Skin epidermis (tissue), 12 donors: ENCODE measurements around the gene AKAP7.
"Not testable (repeated sequence)": the region's sequence is repeated elsewhere in the genome, so short reads cannot be mapped to it uniquely, and the experiment has no call there.

Source experiments
- H3K27ac ChIP-seq, 21 experiments: fragments of 200-600 bp; sonication (generic) in 11 of 21; one replicate each; pipeline ENCODE4 v1.5.0; 2020; ENCODE audit warnings: mild to moderate bottlenecking in 3 of 21, inconsistent platforms in 2 of 21, moderate library complexity in 2 of 21
- H3K4me3 ChIP-seq, 7 experiments: fragments of 200-600 bp; sonication (generic) in 2 of 7; one replicate each; pipeline ENCODE4 v1.5.0; 2020; ENCODE audit warnings: inconsistent platforms in 2 of 7, mild to moderate bottlenecking in 2 of 7, moderate library complexity in 1 of 7

The AKAP7 gene

DNA sequence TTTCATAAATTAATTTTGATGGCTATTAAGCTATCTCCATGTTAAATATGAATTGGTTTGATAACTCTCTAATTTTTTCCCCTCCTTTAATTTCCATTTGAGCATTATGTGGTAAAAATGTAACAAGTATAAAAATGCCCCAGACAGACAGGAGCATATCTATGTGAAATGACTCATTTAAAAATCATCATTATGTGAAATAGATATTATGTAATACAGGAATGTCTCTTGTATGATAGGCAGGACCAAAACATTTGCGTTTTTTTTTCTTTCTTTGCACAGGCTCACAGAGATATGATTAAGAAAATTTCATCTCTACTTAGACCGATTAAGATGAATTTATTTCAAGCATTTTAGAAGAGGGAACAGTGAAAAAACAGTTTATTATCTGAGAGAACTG is 95.8 kb downstream of the AKAP7 start:
- H3K27ac ChIP-seq = no peak overlapping the region
- H3K4me3 ChIP-seq = no peak overlapping the region

DNA sequence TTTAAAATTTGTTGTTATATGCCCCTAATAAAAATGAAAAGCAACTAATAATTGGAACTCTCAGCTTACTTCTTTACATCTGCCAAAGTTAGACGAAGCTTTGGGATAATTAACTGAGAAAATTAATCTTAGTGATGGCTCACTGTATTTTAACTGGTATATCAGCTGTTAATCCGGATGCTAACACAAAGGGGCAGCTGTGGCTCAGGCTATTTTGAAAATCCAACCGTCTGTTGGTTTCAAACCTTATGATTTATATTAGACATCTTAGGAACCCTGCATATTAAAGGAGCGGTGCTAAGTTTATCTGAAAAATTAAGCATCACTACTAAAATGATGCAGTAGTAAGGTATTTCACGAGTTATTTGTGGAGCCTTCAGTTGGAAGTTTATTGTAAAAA is 96.6 kb downstream of the AKAP7 start:
- Histone ChIP-seq H3K27ac (no peak overlapping the region), H3K4me3 (no peak overlapping the region)

DNA sequence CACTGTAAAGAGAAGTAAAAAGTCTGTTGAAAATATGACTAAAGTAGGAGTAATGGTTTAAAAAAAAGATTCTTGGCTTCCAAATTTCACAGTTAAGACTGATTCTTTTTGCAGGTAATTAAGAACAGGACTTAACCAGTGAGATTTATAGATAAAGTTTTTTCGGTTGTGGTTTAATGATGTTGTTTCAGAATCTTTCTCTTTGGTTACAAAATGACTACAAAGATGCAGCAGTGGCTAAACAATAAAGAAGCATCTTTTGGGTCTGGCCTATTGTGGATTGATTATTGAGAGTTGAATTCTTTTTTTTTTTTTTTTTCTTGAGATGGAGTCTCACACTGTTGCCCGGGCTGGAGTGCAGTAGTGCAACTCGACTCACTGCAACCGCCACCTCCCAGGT is 109.7 kb downstream of the AKAP7 start:
- H3K27ac ChIP-seq = no peak overlapping the region
- H3K4me3 ChIP-seq = no peak overlapping the region

DNA sequence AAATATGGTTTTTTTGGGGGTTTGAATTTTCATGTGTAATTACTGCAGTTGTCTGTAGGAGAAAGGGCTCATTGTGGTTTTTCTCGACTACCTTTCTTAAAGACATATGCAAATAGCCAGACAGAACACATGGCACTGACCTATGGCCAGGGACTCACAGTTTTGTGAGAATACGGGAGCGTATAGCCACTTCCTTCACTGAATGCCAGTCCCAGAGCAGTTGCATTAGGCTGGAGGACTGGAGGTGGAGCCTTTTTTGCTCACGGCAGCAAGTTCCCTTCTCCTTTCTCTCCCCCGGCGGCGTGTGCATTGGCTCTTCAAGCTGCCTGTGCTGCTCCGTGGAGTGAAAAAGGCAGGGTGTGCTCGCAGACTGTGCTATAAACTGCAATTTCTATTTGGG is 114.9 kb downstream of the AKAP7 start:
- peak overlapping the region in 5 of 21 experiments; percentile 12 to 67 (median 18) for H3K27ac ChIP-seq
- H3K4me3 ChIP-seq = peak overlapping the region in 4 of 7 experiments; percentile 0 to 21 (median 8)

DNA sequence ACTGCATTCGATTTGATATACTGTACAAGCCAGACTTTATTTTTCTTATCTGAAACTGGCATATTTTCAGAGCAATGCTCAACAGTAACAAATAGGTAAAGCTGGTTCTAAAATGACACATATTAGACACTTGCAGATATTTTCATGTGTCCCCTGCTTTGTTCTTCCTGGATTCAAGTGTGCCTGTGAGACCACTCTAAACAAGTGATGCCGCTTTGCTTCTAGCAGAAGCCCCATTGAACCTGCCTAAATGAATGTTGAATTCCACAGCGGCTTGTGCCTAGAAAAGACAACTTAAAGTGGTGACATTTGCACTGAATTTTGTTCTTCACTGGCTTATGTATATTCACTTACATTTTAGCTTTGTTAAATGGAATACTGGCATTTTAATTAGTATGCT is 115.7 kb downstream of the AKAP7 start:
- Histone ChIP-seq H3K27ac (peak overlapping the region in 2 of 21 experiments; percentile 18 to 67), H3K4me3 (no peak overlapping the region)

DNA sequence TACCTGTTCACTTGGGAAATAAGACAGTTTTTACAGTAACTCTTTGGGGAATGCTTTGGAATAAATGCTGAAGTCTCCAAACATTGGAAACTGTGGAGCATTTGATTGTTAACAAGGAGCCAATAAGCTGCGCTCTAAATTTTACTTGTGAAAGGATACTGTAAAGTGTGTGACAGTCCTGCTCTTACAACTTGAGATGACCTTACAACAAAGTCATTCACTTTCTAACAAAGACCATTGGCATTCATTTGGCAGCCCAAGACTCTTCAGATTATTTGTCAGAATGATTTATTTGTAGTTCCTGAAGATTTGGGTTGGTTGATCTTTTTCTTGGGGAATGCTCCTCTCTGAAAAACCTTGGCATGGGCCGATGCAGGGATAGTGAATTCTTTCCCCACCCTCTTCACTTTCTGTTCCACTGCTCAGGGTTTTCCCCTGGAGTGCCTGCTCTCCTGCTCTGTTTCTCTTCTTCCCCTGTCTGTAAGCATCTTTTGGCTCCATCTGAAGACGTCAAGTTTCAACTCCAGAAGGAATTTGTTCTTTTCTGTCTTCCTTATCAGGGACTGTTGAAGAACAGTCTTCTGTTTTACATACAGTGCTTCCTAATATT is 116.4 kb downstream of the AKAP7 start:
- no peak overlapping the region for H3K4me3 ChIP-seq

DNA sequence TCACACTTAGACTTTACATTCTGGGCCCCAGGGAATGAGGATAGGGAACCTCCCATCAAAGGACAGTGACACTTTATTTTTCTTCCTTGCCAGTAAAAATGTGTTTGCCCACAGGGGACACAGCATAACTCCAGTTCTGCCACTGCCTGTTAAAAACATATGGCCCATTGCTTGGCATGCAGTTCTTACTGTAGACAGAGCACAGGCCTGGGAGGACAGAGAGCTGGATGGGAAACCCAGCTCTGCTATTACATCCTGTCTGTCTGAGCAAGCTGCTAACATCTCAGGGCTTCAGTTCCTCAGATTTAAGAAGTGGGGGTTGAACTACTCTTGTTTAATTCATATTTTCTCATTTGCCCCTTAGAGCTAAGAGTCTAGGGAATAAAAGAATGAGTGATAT is 120.2 kb downstream of the AKAP7 start:
- Histone ChIP-seq H3K4me3 (no peak overlapping the region), H3K27ac (no peak overlapping the region)

More for the DNA sequence above, 116.4 kb downstream of the AKAP7 start:
- H3K27ac ChIP-seq = no peak overlapping the region

DNA sequence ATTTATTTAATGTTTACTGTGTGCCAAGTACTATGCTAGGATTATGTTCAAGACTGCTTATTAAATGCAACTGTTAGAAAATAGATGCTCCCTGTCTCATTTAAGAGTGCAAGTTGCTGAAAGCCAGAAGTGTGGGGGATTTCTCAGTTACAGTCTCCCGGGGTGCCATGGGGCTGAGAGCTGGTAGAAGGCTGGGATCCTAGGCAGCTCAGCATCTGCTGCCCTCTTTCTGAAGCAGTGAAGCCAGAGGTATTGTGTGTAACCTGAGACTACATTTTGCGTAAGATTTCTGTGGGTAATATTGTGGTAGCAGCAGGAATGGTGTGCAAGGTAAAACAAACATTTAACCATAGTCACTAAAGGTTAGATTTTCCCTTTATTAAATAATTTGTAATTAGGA is 120.6 kb downstream of the AKAP7 start:
- no peak overlapping the region for H3K27ac ChIP-seq
- no peak overlapping the region for H3K4me3 ChIP-seq

DNA sequence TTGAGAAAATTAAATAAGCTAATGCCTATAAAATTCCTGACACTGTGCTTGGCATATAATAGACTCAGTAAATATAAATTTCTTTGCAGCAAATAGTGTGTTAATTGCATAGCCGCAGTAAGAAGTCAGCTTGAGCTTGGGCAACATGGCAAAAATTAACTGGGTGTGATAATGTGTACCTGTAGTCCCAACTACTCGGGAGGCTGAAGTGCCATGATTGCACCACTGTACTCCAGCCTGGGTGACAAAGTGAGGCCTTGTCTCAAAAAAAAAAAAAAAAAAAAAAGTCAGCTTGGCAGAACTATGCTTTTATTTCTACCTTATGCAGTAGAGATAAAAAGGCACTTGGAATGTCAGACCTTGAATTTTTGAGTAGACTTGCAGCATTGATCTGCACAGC is 121.8 kb downstream of the AKAP7 start:
- Histone ChIP-seq H3K4me3 (no peak overlapping the region), H3K27ac (no peak overlapping the region)

DNA sequence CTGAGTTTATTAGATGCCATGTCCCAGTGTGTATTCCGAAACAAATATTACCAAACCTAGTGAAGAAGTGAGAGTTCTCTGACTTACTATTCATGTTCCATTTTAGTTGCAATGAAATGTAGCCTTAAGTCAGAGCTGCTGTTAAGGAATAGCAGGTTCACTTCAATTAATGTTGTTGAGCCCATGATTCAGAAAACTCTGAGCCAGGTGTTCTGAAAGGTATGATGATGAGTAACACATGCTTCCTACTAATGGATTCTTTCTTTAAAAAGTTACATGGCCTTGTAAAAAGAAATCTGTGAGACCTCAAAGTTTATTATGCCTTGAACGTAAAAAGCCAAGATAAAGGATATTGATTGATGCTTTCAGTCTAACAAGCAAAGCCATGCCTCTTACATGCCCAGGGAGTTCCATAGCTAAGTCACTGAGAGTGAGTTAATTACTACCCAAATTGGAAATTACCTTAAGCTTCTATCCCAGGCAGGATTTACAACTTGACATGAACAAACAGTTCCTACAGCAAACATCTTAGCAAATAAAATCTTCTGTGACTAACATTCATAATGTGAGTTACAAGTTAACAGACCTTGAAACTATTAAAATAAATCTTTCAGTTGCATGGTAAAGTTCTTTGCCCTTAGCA is 122.9 kb downstream of the AKAP7 start:
- Histone ChIP-seq H3K4me3 (no peak overlapping the region), H3K27ac (no peak overlapping the region)

DNA sequence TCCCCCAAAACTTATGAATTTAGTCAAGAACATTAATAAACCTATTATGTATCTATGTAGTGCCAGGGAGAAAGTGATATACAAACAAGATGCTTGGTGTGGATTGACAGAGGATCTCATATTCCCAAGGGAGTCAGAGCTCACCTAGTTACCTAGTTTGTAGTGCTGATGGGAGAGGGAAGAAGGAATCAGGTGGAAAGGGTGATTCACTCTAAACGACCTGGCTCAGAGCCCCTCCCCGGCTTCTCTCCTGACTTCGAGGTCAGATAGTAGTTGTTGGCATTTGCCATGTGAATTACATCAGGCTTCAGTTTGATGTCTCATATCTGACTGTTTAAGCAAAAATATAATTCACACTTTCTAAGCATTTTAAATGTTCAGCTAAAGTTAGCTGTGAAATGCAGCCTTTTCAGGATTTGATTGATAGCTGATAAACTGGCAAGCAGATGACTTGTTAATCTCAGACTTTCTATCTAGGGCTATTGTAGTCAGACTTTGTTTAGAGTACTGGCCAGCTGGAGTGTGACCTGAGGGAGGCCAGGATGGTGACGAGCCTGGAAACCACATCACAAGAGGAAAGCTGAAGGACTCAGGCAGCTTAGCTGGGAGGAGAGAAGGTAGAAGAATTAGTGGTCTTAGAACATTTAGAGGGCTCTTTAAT is 123.7 kb downstream of the AKAP7 start:
- Histone ChIP-seq H3K4me3 (no peak overlapping the region), H3K27ac (no peak overlapping the region)

DNA sequence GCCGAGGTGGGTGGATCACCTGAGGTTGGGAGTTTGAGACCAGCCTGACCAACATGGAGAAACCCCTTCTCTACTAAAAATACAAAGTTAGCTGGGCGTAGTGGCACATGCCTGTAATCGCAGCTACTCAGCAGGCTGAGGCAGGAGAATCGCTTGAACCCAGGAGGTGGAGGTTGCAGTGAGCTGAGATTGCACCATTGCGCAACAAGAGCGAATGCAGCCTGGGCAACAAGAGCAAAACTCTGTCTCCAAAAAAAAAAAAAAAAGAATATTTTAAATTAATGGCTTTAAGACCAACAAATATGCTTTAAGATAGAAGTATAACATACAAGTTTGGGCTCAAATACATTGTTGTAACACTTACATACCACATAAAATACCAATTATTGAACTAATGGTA is 125.7 kb downstream of the AKAP7 start:
- H3K4me3 ChIP-seq = not testable (repeated sequence)

DNA sequence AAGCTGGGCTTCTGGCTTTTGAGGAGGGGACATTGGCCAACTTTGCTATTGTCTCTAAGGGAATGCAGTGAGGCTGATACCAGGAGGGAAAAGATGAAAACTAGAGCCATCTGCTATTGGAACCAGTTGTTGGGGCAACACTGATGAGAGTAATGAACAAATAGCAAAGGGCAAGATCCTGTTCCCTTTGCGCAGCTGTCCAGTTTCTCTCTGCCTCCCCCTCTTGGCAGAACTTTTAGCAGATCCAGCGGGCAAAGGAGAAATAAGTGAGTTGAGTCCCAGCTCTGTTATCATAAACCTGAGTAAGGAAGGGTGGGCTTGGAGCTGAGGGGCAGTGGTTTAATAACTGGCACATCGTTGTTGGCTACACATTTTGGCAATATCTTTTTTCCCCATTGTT is 126.8 kb downstream of the AKAP7 start:
- no peak overlapping the region for H3K4me3 ChIP-seq

More for the DNA sequence above, 125.7 kb downstream of the AKAP7 start:
- not testable (repeated sequence) for H3K27ac ChIP-seq

DNA sequence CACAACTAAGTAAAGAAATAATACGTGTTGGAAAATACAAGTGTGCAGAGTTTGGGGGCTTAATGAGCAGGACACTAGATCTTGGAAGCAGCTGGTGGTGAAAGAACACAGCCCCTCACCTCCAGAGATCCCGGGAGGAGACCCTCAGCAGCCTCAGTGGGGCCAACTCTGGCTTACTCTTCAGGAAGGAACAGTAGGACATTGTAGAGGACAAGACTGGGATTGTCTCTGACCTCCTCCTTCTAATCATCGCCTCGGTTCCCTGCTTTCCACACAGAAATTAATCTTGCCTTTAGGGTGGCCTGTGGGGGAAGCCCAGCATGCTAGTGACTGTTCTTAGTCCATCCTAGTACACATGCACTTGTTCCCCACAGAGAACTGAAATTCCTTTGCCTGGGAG is 130.7 kb downstream of the AKAP7 start:
- no peak overlapping the region for H3K4me3 ChIP-seq
- H3K27ac ChIP-seq = no peak overlapping the region

More for the DNA sequence above, 126.8 kb downstream of the AKAP7 start:
- H3K27ac ChIP-seq = no peak overlapping the region

DNA sequence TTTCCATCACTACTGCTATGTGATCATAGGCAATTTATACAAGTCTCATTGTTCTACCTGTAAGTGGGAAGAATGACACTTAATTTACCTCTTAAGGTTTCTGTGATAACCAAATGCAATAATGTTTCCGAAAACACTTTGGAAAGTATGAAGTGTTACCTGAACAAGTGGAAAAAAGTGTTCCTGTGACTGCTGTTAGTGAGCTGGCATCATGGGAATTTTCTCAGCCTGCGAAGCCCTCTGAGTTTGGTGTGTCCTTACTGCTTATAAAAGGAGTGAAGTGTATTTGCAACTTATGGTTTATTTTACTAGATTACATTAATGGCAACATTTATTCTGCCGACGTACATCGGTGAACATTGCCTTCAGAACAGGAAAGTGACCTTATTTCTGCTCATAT is 133.0 kb downstream of the AKAP7 start:
- H3K4me3 ChIP-seq = no peak overlapping the region

DNA sequence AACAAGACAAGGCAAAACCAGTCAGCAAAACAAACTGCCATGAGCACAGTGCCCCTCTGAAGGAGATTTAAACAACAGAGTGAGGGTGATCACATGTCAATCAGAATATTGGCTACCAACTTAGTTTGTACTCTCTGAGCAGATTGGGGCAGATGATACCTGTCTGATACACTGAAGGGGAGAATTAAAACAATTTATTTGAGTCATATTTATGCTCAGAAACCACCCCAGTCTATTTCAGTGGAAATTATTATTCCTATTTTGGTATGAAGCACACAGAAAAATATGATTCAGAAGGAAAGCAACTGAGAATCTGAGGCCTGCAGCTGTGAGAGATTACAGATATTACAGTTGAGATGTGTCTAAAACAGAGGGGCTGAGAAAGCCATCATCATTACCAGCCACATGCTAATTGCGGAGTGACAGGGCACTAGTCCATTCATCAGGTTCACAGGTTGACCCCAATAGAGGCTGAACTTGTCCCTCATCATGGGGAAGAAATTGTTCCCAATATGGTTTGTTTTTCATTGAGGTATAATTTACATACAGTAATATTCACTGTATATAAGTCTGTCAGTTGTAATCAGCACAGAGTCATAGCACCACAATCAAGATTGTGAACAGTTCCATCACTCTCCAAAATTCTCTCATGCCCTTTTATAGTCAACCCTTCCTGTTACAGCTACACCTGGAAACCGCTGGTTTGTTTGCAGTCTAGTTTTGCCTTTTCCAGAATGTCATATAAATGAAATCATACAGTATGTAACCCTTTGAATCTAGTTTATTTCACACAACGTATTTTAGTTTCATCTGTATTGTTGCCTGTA is 134.5 kb downstream of the AKAP7 start:
- H3K27ac ChIP-seq = no peak overlapping the region
- H3K4me3 ChIP-seq = no peak overlapping the region

More for the DNA sequence above, 133.0 kb downstream of the AKAP7 start:
- H3K27ac ChIP-seq = no peak overlapping the region

DNA sequence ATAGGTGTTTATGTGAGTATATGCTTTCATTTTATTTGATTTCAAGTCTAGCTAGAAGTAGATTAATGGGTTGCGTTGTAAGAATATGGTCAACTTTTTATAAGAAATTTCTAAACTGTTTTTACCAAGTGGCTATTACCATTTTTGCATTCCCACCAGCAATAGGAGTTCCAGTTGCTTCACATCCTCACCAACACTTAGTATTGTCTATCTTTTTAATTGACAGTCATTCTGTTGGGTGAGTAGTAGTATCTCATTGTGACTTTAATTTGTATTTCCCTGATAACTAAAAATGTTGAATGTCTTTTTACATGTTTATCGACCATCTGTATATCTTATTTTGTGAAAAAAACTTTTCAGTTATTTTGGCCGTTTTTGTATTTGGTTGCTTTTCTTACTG is 135.3 kb downstream of the AKAP7 start:
- H3K27ac ChIP-seq = no peak overlapping the region

DNA sequence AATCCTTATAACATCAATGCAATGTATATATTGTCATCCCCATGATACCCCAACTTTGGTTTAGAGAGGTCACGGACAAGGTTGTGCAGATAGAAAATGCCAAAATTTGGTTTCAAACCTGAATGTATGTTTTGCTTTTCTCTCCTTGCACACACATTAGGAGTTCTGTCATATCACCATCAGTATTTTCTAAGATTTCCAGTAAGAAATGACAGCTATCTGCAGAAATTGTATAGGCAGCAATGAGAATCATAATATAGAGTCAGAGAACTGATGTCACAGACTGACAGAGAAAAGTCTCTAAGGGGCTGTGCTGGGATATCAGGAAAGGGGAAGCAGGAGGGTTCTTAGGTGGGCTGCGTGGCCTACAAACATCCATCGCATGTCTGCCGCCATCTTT is 140.0 kb downstream of the AKAP7 start:
- no peak overlapping the region for H3K27ac ChIP-seq

More for the DNA sequence above, 135.3 kb downstream of the AKAP7 start:
- no peak overlapping the region for H3K4me3 ChIP-seq

DNA sequence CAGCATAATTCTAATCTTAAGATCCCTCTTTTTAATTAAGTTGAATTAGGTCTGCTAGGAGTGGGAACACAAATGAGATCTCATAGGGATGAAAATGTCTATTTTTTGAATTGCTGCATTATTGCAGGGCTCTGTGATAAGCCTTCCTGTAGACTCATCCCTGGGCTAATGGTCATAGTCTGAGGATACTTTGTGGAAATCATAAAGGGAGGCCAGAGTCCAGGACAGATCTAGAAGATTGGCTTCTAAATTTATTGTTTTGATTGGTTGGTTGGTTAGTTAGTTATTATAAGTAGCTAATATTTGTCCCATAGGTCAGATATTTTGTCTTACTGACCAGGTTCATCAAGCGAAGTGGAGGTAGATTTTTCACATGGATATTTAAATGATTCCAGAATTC is 142.3 kb downstream of the AKAP7 start:
- Histone ChIP-seq H3K4me3 (no peak overlapping the region), H3K27ac (no peak overlapping the region)

More for the DNA sequence above, 140.0 kb downstream of the AKAP7 start:
- H3K4me3 ChIP-seq = no peak overlapping the region
